ENCODE results near the gene CLOCK.

Gene CLOCK

GRCh38 chr4:55491486-55491885 lies 55.2 kb downstream of the CLOCK start:
- Histone ChIP-seq H3K4me1 (ENCODE audit: control insufficient read depth, insufficient read depth, low read length) (no peaks in the 10 kb centered on the region), H3K4me3 (ENCODE audit: insufficient read depth, low read depth, low read length) (no peak overlapping the region), H3K27ac (ENCODE audit: insufficient read depth, low read depth, low read length, poor library complexity, severe bottlenecking) (no peak overlapping the region), H3K9me3 (ENCODE audit: control insufficient read depth, low read length) (no peaks in the 10 kb centered on the region), H3K36me3 (ENCODE audit: control insufficient read depth, insufficient read depth, low read length) (peaks cover 3% of the 10 kb centered on the region), H3K27me3 (ENCODE audit: control insufficient read depth, insufficient read depth, low read length, poor library complexity, severe bottlenecking) (no peaks in the 10 kb centered on the region)
- WGBS, 2 experiments, result 100% methylated on average over 1 of the region's 1 CpG; no CpG with 5 or more reads in 1 of the 2 experiments

- Histone ChIP-seq H3K27me3 (ENCODE audit: control insufficient read depth, insufficient read depth, low read length, poor library complexity, severe bottlenecking) (no peaks in the 10 kb centered on the region), H3K4me3 (ENCODE audit: insufficient read depth, low read depth, low read length) (no peak overlapping the region), H3K27ac (ENCODE audit: insufficient read depth, low read depth, low read length, poor library complexity, severe bottlenecking) (no peak overlapping the region), H3K36me3 (ENCODE audit: control insufficient read depth, insufficient read depth, low read length) (peaks cover 3% of the 10 kb centered on the region), H3K4me1 (ENCODE audit: control insufficient read depth, insufficient read depth, low read length) (no peaks in the 10 kb centered on the region), H3K9me3 (ENCODE audit: control insufficient read depth, low read length) (no peaks in the 10 kb centered on the region)
- WGBS, 2 experiments, result 93% methylated on average over 3 of the region's 3 CpGs
Measured at GRCh38 chr4:55488716-55489115, 58.0 kb downstream of the CLOCK start.

- Histone ChIP-seq H3K4me3 (ENCODE audit: insufficient read depth, low read depth, low read length) (no peak overlapping the region), H3K27ac (ENCODE audit: insufficient read depth, low read depth, low read length, poor library complexity, severe bottlenecking) (no peak overlapping the region), H3K9me3 (ENCODE audit: control insufficient read depth, low read length) (no peaks in the 10 kb centered on the region), H3K4me1 (ENCODE audit: control insufficient read depth, insufficient read depth, low read length) (no peaks in the 10 kb centered on the region), H3K36me3 (ENCODE audit: control insufficient read depth, insufficient read depth, low read length) (peaks cover 3% of the 10 kb centered on the region), H3K27me3 (ENCODE audit: control insufficient read depth, insufficient read depth, low read length, poor library complexity, severe bottlenecking) (no peaks in the 10 kb centered on the region)
- WGBS, 2 experiments, result no CpG with 5 or more reads among the region's 1 CpG
Measured at GRCh38 chr4:55485821-55486220, 60.9 kb downstream of the CLOCK start.

- Histone ChIP-seq H3K9me3 (ENCODE audit: control insufficient read depth, low read length) (no peaks in the 10 kb centered on the region), H3K27ac (ENCODE audit: insufficient read depth, low read depth, low read length, poor library complexity, severe bottlenecking) (no peak overlapping the region), H3K4me3 (ENCODE audit: insufficient read depth, low read depth, low read length) (no peak overlapping the region), H3K36me3 (ENCODE audit: control insufficient read depth, insufficient read depth, low read length) (no peaks in the 10 kb centered on the region), H3K4me1 (ENCODE audit: control insufficient read depth, insufficient read depth, low read length) (no peaks in the 10 kb centered on the region), H3K27me3 (ENCODE audit: control insufficient read depth, insufficient read depth, low read length, poor library complexity, severe bottlenecking) (no peaks in the 10 kb centered on the region)
- 56 to 57% methylated on average over 5 of the region's 5 CpGs for WGBS, 2 experiments
Measured at GRCh38 chr4:55483315-55483714, 63.4 kb downstream of the CLOCK start.

GRCh38 chr4:55475394-55476243 lies 71.1 kb downstream of the CLOCK start:
- H3K27ac ChIP-seq (ENCODE audit: insufficient read depth, low read depth, low read length, poor library complexity, severe bottlenecking), result no peak overlapping the region
- H3K4me3 ChIP-seq (ENCODE audit: insufficient read depth, low read depth, low read length), result no peak overlapping the region
- no peaks in the 10 kb centered on the region for H3K4me1 ChIP-seq (ENCODE audit: control insufficient read depth, insufficient read depth, low read length)
- WGBS, 2 experiments, result 91 to 98% methylated on average over 6 of the region's 6 CpGs
- no peaks in the 10 kb centered on the region for H3K27me3 ChIP-seq (ENCODE audit: control insufficient read depth, insufficient read depth, low read length, poor library complexity, severe bottlenecking)
- no peaks in the 10 kb centered on the region for H3K9me3 ChIP-seq (ENCODE audit: control insufficient read depth, low read length)
- peaks cover 18% of the 10 kb centered on the region for H3K36me3 ChIP-seq (ENCODE audit: control insufficient read depth, insufficient read depth, low read length)

GRCh38 chr4:55469979-55470378 lies 76.7 kb downstream of the CLOCK start:
- Histone ChIP-seq H3K27me3 (ENCODE audit: control insufficient read depth, insufficient read depth, low read length, poor library complexity, severe bottlenecking) (no peaks in the 10 kb centered on the region), H3K4me3 (ENCODE audit: insufficient read depth, low read depth, low read length) (no peak overlapping the region), H3K4me1 (ENCODE audit: control insufficient read depth, insufficient read depth, low read length) (no peaks in the 10 kb centered on the region), H3K36me3 (ENCODE audit: control insufficient read depth, insufficient read depth, low read length) (peaks cover 13% of the 10 kb centered on the region), H3K9me3 (ENCODE audit: control insufficient read depth, low read length) (no peaks in the 10 kb centered on the region), H3K27ac (ENCODE audit: insufficient read depth, low read depth, low read length, poor library complexity, severe bottlenecking) (no peak overlapping the region)
- WGBS, 2 experiments, result 83 to 100% methylated on average over 1 of the region's 1 CpG

GRCh38 chr4:55468724-55469123 lies 78.0 kb downstream of the CLOCK start:
- no peaks in the 10 kb centered on the region for H3K27me3 ChIP-seq (ENCODE audit: control insufficient read depth, insufficient read depth, low read length, poor library complexity, severe bottlenecking)
- H3K4me1 ChIP-seq (ENCODE audit: control insufficient read depth, insufficient read depth, low read length), result no peaks in the 10 kb centered on the region
- peaks cover under 1% of the 10 kb centered on the region for H3K36me3 ChIP-seq (ENCODE audit: control insufficient read depth, insufficient read depth, low read length)
- no peak overlapping the region for H3K27ac ChIP-seq (ENCODE audit: insufficient read depth, low read depth, low read length, poor library complexity, severe bottlenecking)
- no peak overlapping the region for H3K4me3 ChIP-seq (ENCODE audit: insufficient read depth, low read depth, low read length)
- 86 to 91% methylated on average over 2 of the region's 2 CpGs for WGBS, 2 experiments
- H3K9me3 ChIP-seq (ENCODE audit: control insufficient read depth, low read length), result no peaks in the 10 kb centered on the region

- no peak overlapping the region for H3K4me3 ChIP-seq (ENCODE audit: insufficient read depth, low read depth, low read length)
- no peaks in the 10 kb centered on the region for H3K9me3 ChIP-seq (ENCODE audit: control insufficient read depth, low read length)
- WGBS, 2 experiments, result 92 to 94% methylated on average over 3 of the region's 3 CpGs
- H3K4me1 ChIP-seq (ENCODE audit: control insufficient read depth, insufficient read depth, low read length), result no peaks in the 10 kb centered on the region
- H3K36me3 ChIP-seq (ENCODE audit: control insufficient read depth, insufficient read depth, low read length), result no peaks in the 10 kb centered on the region
- H3K27me3 ChIP-seq (ENCODE audit: control insufficient read depth, insufficient read depth, low read length, poor library complexity, severe bottlenecking), result no peaks in the 10 kb centered on the region
- no peak overlapping the region for H3K27ac ChIP-seq (ENCODE audit: insufficient read depth, low read depth, low read length, poor library complexity, severe bottlenecking)
Measured at GRCh38 chr4:55466001-55466400, 80.7 kb downstream of the CLOCK start.

- H3K9me3 ChIP-seq (ENCODE audit: control insufficient read depth, low read length), result no peaks in the 10 kb centered on the region
- 92 to 100% methylated on average over 1 of the region's 2 CpGs for WGBS, 2 experiments
- H3K36me3 ChIP-seq (ENCODE audit: control insufficient read depth, insufficient read depth, low read length), result no peaks in the 10 kb centered on the region
- H3K4me1 ChIP-seq (ENCODE audit: control insufficient read depth, insufficient read depth, low read length), result no peaks in the 10 kb centered on the region
- no peak overlapping the region for H3K4me3 ChIP-seq (ENCODE audit: insufficient read depth, low read depth, low read length)
- no peaks in the 10 kb centered on the region for H3K27me3 ChIP-seq (ENCODE audit: control insufficient read depth, insufficient read depth, low read length, poor library complexity, severe bottlenecking)
- no peak overlapping the region for H3K27ac ChIP-seq (ENCODE audit: insufficient read depth, low read depth, low read length, poor library complexity, severe bottlenecking)
Measured at GRCh38 chr4:55458611-55459010, 88.1 kb downstream of the CLOCK start.

- Histone ChIP-seq H3K27me3 (ENCODE audit: control insufficient read depth, insufficient read depth, low read length, poor library complexity, severe bottlenecking) (no peaks in the 10 kb centered on the region), H3K4me1 (ENCODE audit: control insufficient read depth, insufficient read depth, low read length) (no peaks in the 10 kb centered on the region), H3K9me3 (ENCODE audit: control insufficient read depth, low read length) (no peaks in the 10 kb centered on the region), H3K36me3 (ENCODE audit: control insufficient read depth, insufficient read depth, low read length) (no peaks in the 10 kb centered on the region), H3K27ac (ENCODE audit: insufficient read depth, low read depth, low read length, poor library complexity, severe bottlenecking) (no peak overlapping the region), H3K4me3 (ENCODE audit: insufficient read depth, low read depth, low read length) (no peak overlapping the region)
- 90 to 93% methylated on average over 5 of the region's 5 CpGs for WGBS, 2 experiments
Measured at GRCh38 chr4:55458164-55458563, 88.5 kb downstream of the CLOCK start.
